ENCODE measurements around the gene PPIL1. TPM values are rescaled to one million over a fixed set of nuclear protein-coding genes. Genes with fewer than 3 reads are reported as not detected.

PPIL1 gene
- polyA plus RNA-seq, 3 donors = 2.0 to 7.6 (median 5.9) TPM

DNA sequence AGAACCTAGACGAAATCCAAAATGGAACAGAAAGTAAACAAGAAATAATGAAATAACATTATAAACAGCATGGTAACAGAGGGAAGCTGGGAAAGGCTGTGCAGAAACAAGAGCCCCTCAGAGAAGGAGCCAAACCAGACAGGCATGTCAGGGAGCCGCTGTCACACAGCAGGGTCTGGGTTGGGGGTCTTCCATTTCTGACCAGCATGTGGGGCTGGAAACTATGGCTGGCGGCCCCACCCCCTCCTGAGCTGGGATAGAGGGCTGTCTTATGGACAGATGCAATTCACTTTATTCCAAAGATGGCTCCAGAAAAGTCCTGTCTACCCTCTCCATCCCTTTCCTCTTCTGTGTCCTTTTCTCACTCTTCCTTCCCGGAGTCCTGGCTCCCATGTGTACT, 38.5 kb upstream of the PPIL1 start:
- Histone ChIP-seq H3K4me3 (replicated peaks in 1 of 3; ENCODE audit: low read depth in 2 of 3, low read length in 3 of 3) (no peak overlapping the region), H3K4me2 (replicated peaks; ENCODE audit: extremely low read depth, low read length, poor library complexity, severe bottlenecking) (no peak overlapping the region), H3K9ac (ENCODE audit: insufficient read depth, low read length, poor library complexity, severe bottlenecking) (no peak overlapping the region), H3K27me3 (ENCODE audit: control insufficient read depth in 2 of 2, insufficient read depth in 2 of 2, low read length in 2 of 2) (no peaks in the 10 kb centered on the region), H3K4me1 (ENCODE audit: control insufficient read depth in 1 of 2, insufficient read depth in 2 of 2, low read length in 2 of 2) (peaks cover 5 to 21% of the 10 kb centered on the region in 2 donors), H3K36me3 (replicated peaks in 1 of 2; ENCODE audit: control insufficient read depth in 1 of 2, insufficient read depth in 2 of 2, low read length in 2 of 2) (peaks cover 63 to 87% of the 10 kb centered on the region in 2 donors), H2AFZ (ENCODE audit: insufficient read depth, low read depth, low read length, poor library complexity, severe bottlenecking) (no peak overlapping the region), H3K79me2 (ENCODE audit: insufficient read depth, low read length) (no peaks in the 10 kb centered on the region), H3K9me3 (replicated peaks in 1 of 2; ENCODE audit: control insufficient read depth in 1 of 2, insufficient read depth in 1 of 2, low read length in 2 of 2) (no peaks in the 10 kb centered on the region), H3K27ac (ENCODE audit: low read depth in 1 of 2, low read length in 2 of 2) (no peak overlapping the region), H4K20me1 (ENCODE audit: insufficient read depth, low read length) (peaks cover 9% of the 10 kb centered on the region)
- 100% methylated on average over 1 of the region's 4 CpGs for WGBS (ENCODE audit: insufficient coverage)
- H3K4me1 Mint-ChIP-seq = peaks cover 16% of the 10 kb centered on the region
- no peak overlapping the region for H3K27ac Mint-ChIP-seq
- TF ChIP-seq, protein P1, sequence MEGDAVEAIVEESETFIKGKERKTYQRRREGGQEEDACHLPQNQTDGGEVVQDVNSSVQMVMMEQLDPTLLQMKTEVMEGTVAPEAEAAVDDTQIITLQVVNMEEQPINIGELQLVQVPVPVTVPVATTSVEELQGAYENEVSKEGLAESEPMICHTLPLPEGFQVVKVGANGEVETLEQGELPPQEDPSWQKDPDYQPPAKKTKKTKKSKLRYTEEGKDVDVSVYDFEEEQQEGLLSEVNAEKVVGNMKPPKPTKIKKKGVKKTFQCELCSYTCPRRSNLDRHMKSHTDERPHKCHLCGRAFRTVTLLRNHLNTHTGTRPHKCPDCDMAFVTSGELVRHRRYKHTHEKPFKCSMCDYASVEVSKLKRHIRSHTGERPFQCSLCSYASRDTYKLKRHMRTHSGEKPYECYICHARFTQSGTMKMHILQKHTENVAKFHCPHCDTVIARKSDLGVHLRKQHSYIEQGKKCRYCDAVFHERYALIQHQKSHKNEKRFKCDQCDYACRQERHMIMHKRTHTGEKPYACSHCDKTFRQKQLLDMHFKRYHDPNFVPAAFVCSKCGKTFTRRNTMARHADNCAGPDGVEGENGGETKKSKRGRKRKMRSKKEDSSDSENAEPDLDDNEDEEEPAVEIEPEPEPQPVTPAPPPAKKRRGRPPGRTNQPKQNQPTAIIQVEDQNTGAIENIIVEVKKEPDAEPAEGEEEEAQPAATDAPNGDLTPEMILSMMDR (IDR thresholded peaks at IDR 0.05) = no peak
- H3K36me3 Mint-ChIP-seq = peaks cover 70 to 77% of the 10 kb centered on the region in 2 donors
- DNase-seq = no peak
- H3K27me3 Mint-ChIP-seq (ENCODE audit: low read depth in 3 of 3) = peaks cover 0 to 1% (median 0%) of the 10 kb centered on the region in 3 donors
- intact Hi-C loops (cut with micrococcal nuclease) = no loop called here
- H3K9me3 Mint-ChIP-seq = peaks cover 0 to 3% (median 0%) of the 10 kb centered on the region in 7 donors
- no peak overlapping the region for H3K4me3 Mint-ChIP-seq

DNA sequence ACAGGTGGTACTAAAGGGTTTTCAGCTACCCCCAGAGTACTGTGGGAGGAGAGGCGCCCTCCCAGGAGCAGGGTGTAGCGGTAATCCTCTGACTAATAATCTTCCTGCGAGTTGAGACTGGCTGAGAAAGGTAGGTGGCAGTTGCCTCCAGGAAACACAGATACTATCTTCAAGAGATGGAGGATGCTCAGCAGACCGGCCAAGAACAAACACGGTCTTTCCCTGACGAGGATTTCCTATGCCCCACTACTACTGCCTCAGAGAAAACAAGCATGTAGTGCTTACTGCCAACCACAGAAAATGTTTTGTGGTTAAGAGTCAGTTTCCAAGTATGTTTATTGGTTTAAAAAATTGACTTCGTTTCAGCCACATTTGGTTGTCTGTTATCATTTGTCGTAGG, 38.0 kb upstream of the PPIL1 start:
- no peak for DNase-seq
- TF ChIP-seq, protein P1 (IDR thresholded peaks at IDR 0.05) = no peak
- Mint-ChIP-seq H3K4me1 (peaks cover 16% of the 10 kb centered on the region), H3K27me3 (ENCODE audit: low read depth in 3 of 3) (peaks cover 0 to 1% (median 0%) of the 10 kb centered on the region in 3 donors), H3K36me3 (peaks cover 73 to 77% of the 10 kb centered on the region in 2 donors), H3K27ac (no peak overlapping the region), H3K9me3 (peaks cover 0 to 3% (median 0%) of the 10 kb centered on the region in 7 donors), H3K4me3 (no peak overlapping the region)
- H4K20me1 ChIP-seq (ENCODE audit: insufficient read depth, low read length) = peaks cover 14% of the 10 kb centered on the region
- no peak overlapping the region for H2AFZ ChIP-seq (ENCODE audit: insufficient read depth, low read depth, low read length, poor library complexity, severe bottlenecking)
- peaks cover 5 to 21% of the 10 kb centered on the region in 2 donors for H3K4me1 ChIP-seq (ENCODE audit: control insufficient read depth in 1 of 2, insufficient read depth in 2 of 2, low read length in 2 of 2)
- intact Hi-C loops (cut with micrococcal nuclease) = no loop called here
- H3K27me3 ChIP-seq (ENCODE audit: control insufficient read depth in 2 of 2, insufficient read depth in 2 of 2, low read length in 2 of 2) = no peaks in the 10 kb centered on the region
- peaks cover 61 to 87% of the 10 kb centered on the region in 2 donors for H3K36me3 ChIP-seq (replicated peaks in 1 of 2; ENCODE audit: control insufficient read depth in 1 of 2, insufficient read depth in 2 of 2, low read length in 2 of 2)
- no peak overlapping the region for H3K9ac ChIP-seq (ENCODE audit: insufficient read depth, low read length, poor library complexity, severe bottlenecking)
- H3K4me2 ChIP-seq (replicated peaks; ENCODE audit: extremely low read depth, low read length, poor library complexity, severe bottlenecking) = no peak overlapping the region
- no peak overlapping the region for H3K4me3 ChIP-seq (replicated peaks in 1 of 3; ENCODE audit: low read depth in 2 of 3, low read length in 3 of 3)
- H3K9me3 ChIP-seq (replicated peaks in 1 of 2; ENCODE audit: control insufficient read depth in 1 of 2, insufficient read depth in 1 of 2, low read length in 2 of 2) = no peaks in the 10 kb centered on the region
- WGBS (ENCODE audit: insufficient coverage) = 10% methylated on average over 2 of the region's 8 CpGs
- H3K79me2 ChIP-seq (ENCODE audit: insufficient read depth, low read length) = no peaks in the 10 kb centered on the region
- no peak overlapping the region for H3K27ac ChIP-seq (ENCODE audit: low read depth in 1 of 2, low read length in 2 of 2)
